HuH-7.5 (cell line): ENCODE data around the gene MANSC1.
"Not testable (repeated sequence)": the region's sequence is repeated elsewhere in the genome, so short reads cannot be mapped to it uniquely, and the experiment has no call there.

Source experiments
- DNase-seq: peaks from one replicate; pipeline ENCODE4 v3.0.0; 2011; ENCODE audit warnings: low spot score

MANSC1 gene

GRCh38 chr12:12365446-12365802 is 15.4 kb upstream of the MANSC1 start:
- no peak for DNase-seq

- DNase-seq = no peak
Observed at GRCh38 chr12:12364787-12365445, 14.9 kb upstream of the MANSC1 start.

- DNase-seq = no peak
Observed at GRCh38 chr12:12358528-12358927, 8.5 kb upstream of the MANSC1 start.

- no peak for DNase-seq
Observed at GRCh38 chr12:12357719-12358461, 7.8 kb upstream of the MANSC1 start.

- peak; percentile 81 for DNase-seq
Observed at GRCh38 chr12:12356896-12357718, 7.1 kb upstream of the MANSC1 start, which contains the start of gene BORCS5. TSS of gene BORCS5 (plus strand) at chr12:12357078. CDS start at chr12:12357452, 374 bp downstream.

- no peak for DNase-seq
Observed at GRCh38 chr12:12356467-12356895, 6.4 kb upstream of the MANSC1 start.

- DNase-seq = no peak
Observed at GRCh38 chr12:12353807-12354206, 3.8 kb upstream of the MANSC1 start.

- no peak for DNase-seq
Observed at GRCh38 chr12:12353276-12353675, 3.2 kb upstream of the MANSC1 start.

- not testable (repeated sequence) for DNase-seq
Observed at GRCh38 chr12:12351468-12352185, 1.6 kb upstream of the MANSC1 start.

GRCh38 chr12:12350868-12351463 is 924 bp upstream of the MANSC1 start:
- DNase-seq = peak; percentile 60

GRCh38 chr12:12338527-12339168 is 11.4 kb downstream of the MANSC1 start:
- DNase-seq = no peak

GRCh38 chr12:12336511-12336910 is 13.5 kb downstream of the MANSC1 start:
- no peak for DNase-seq

GRCh38 chr12:12336049-12336411 is 14.0 kb downstream of the MANSC1 start:
- DNase-seq = no peak

GRCh38 chr12:12334367-12335040 is 15.5 kb downstream of the MANSC1 start:
- peak; percentile 68 for DNase-seq

- no peak for DNase-seq
Observed at GRCh38 chr12:12333407-12334366, 16.4 kb downstream of the MANSC1 start.

- DNase-seq = no peak
Observed at GRCh38 chr12:12331896-12332295, 18.1 kb downstream of the MANSC1 start.

- no peak for DNase-seq
Observed at GRCh38 chr12:12331244-12331771, 18.7 kb downstream of the MANSC1 start.

- DNase-seq = peak; percentile 41
Observed at GRCh38 chr12:12327802-12328201, 22.2 kb downstream of the MANSC1 start.

- DNase-seq = no peak
Observed at GRCh38 chr12:12326262-12326661, 23.8 kb downstream of the MANSC1 start.
